Esophagus muscularis mucosa (tissue), 4 donors: ENCODE data around the gene PUDP. TPM values are rescaled to one million over a fixed set of nuclear protein-coding genes. Genes with fewer than 3 reads are reported as not detected.
"Not testable (repeated sequence)": the region's sequence is repeated elsewhere in the genome, so short reads cannot be mapped to it uniquely, and the experiment has no call there.

Source experiments
- DNase-seq: peaks from one replicate; pipeline ENCODE4 v3.0.0-alpha.2; 2017; ENCODE audit errors: extremely low spot score
- H3K27ac ChIP-seq, 4 donors: fragments of 200-600 bp; sonication (generic); replicated peaks in 1 of 4; 1 replicate in 3 of 4; 2 replicates in 1 of 4; pipeline ENCODE4 v1.5.1; 2016 to 2019; ENCODE audit warnings: mild to moderate bottlenecking in 1 of 4
- H3K27me3 ChIP-seq, 4 donors: fragments of 200-600 bp; sonication (generic); one replicate each; pipeline versions ENCODE4 v1.5.1 to v1.6.0; 2016 to 2019
- H3K36me3 ChIP-seq, 4 donors: fragments of 200-600 bp; sonication (generic); one replicate each; pipeline ENCODE4 v1.5.1; 2016 to 2019
- H3K4me1 ChIP-seq, 4 donors: fragments of 200-600 bp; sonication (generic); one replicate each; pipeline ENCODE4 v1.5.1; 2016 to 2019
- H3K4me3 ChIP-seq, 4 donors: fragments of 200-600 bp; sonication (generic); 1 replicate in 2 of 4; 2 replicates in 2 of 4; pipeline ENCODE4 v1.5.1; 2016 to 2019; ENCODE audit warnings: mild to moderate bottlenecking in 4 of 4, moderate library complexity in 1 of 4
- H3K9me3 ChIP-seq, 4 donors: fragments of 200-600 bp; sonication (generic); 1 replicate in 3 of 4; 2 replicates in 1 of 4; pipeline ENCODE4 v1.5.1; 2016 to 2019
- POLR2AphosphoS5 ChIP-seq, 2 donors: sonication (generic); formaldehyde crosslinking; IDR thresholded peaks; one replicate each; pipeline ENCODE4 v1.6.1; 2017; ENCODE audit warnings: antibody characterized with exemption in 2 of 2
- WGBS: methylation state at CpG from one replicate; pipeline ENCODE4 v1.1.5; 2018; 5-methylcytosine and 5-hydroxymethylcytosine counted together
- intact Hi-C: fragments of 100-400 bp; cut with DNase I; formaldehyde crosslinking; loops from one replicate; pipeline ENCODE4 v1.15.1; 2023
- small RNA-seq, 3 donors: library from RNA; depleted of rRNA; stranded (forward); fragments of <200 nt; gene quantifications; one replicate each; pipeline ENCODE3, GENCODE V24; 2016
- total RNA-seq, 4 donors: library from RNA; depleted of rRNA; stranded (reverse); fragments of >200 nt; gene quantifications; one replicate each; pipeline versions ENCODE4 v1.1.0 to v1.2.1, GENCODE V29; 2016
- TF ChIP-seq, protein P1 (sequence below), 3 experiments: fragments of 200-600 bp in 2 of 3; fragments of 450-650 bp in 1 of 3; sonication (generic) in 2 of 3; IDR thresholded peaks; one replicate each; pipeline ENCODE4 v1.5.1; 2017 to 2019; ENCODE audit warnings: antibody characterized with exemption in 3 of 3, mild to moderate bottlenecking in 2 of 3, moderate library complexity in 1 of 3

Gene PUDP
- total RNA-seq, 4 donors from 2014 or later = 5.6 to 14.2 (median 9.1) TPM

DNA sequence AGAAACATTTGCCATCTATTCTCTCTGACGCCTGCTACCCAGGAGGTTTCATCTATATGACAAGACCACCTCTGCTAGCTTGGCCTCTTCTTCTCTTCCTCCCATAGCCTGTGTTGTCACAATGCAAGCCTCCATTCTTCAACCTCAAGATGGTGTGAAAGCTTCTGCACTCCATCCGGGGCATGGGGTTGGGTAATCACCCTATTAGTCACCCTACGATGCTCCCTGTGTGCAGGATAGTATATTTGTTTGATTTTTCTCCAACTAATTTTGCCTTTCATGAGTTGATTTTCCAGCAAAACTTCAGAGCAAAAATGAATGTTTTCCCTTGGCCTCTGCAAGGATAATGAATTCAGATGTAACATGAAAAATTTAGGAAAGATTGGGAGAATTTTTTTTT lies 128.4 kb downstream of the PUDP start:
- H3K36me3 ChIP-seq = no peaks in the 10 kb centered on the region
- H3K9me3 ChIP-seq = no peaks in the 10 kb centered on the region
- intact Hi-C loops = no loop called here
- TF ChIP-seq, protein P1, sequence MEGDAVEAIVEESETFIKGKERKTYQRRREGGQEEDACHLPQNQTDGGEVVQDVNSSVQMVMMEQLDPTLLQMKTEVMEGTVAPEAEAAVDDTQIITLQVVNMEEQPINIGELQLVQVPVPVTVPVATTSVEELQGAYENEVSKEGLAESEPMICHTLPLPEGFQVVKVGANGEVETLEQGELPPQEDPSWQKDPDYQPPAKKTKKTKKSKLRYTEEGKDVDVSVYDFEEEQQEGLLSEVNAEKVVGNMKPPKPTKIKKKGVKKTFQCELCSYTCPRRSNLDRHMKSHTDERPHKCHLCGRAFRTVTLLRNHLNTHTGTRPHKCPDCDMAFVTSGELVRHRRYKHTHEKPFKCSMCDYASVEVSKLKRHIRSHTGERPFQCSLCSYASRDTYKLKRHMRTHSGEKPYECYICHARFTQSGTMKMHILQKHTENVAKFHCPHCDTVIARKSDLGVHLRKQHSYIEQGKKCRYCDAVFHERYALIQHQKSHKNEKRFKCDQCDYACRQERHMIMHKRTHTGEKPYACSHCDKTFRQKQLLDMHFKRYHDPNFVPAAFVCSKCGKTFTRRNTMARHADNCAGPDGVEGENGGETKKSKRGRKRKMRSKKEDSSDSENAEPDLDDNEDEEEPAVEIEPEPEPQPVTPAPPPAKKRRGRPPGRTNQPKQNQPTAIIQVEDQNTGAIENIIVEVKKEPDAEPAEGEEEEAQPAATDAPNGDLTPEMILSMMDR (IDR thresholded peaks at IDR 0.05) = no peak
- no peak for TF ChIP-seq POLR2AphosphoS5 (IDR thresholded peaks at IDR 0.05)
- H3K4me1 ChIP-seq = no peaks in the 10 kb centered on the region
- H3K27ac ChIP-seq = no peak overlapping the region
- no peak overlapping the region for H3K4me3 ChIP-seq
- DNase-seq = no peak
- WGBS = 87% methylated on average over 3 of the region's 3 CpGs
- no peaks in the 10 kb centered on the region for H3K27me3 ChIP-seq

DNA sequence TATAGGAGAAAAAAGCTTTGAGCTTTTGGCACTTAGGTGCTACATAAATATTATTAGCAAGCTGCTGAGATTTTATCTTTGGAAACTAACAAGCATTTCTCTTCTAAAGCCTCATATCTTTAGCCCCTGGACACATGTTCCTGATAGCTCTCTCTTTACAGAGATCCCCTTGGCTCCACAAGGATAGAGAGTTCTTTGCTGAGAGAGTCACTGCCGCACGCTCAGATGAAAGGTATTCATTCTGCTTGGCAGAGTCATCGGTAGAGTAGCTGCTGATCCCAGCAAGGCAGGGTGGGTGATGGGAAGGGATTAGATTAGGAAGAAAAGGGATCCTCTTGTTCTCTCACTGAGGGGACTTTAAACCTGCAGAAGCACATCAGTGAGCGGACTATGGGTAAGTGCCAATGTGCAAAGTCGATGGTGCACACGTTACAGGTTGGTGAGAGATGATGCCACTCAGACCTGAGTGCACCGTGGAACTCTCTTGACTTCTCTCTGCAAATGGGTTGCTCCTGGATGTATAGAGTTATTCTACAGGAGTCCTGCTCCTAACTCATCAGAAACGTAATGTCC lies 135.6 kb downstream of the PUDP start:
- whole genome bisulfite sequencing = 95% methylated on average over 8 of the region's 8 CpGs
- H3K36me3 ChIP-seq, H3K27ac ChIP-seq, H3K4me3 ChIP-seq, H3K4me1 ChIP-seq, intact Hi-C loops, H3K9me3 ChIP-seq, H3K27me3 ChIP-seq, DNase-seq: not testable (repeated sequence)

DNA sequence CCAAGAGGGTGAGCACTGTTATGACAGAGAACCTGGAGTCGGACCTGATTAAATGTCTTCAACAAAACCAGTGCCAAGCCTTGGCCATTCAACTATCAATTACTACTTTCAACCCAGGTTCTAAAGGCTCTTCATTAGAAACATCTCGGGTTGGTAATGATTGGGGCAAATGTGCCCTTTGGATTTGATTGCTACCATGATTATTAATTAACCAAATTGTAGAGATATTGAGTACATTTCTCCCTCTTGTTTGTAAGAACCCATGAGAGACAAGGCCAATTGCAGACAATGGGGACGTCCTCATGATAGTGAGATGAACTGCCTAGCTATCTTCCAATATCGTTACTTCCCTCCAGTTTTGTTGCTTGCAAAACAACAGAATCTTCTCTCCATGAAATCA lies 137.1 kb downstream of the PUDP start:
- WGBS = 91% methylated on average over 4 of the region's 4 CpGs
- H3K4me3 ChIP-seq, H3K36me3 ChIP-seq, intact Hi-C loops, DNase-seq, H3K27ac ChIP-seq, H3K27me3 ChIP-seq, H3K9me3 ChIP-seq, H3K4me1 ChIP-seq: not testable (repeated sequence)

DNA sequence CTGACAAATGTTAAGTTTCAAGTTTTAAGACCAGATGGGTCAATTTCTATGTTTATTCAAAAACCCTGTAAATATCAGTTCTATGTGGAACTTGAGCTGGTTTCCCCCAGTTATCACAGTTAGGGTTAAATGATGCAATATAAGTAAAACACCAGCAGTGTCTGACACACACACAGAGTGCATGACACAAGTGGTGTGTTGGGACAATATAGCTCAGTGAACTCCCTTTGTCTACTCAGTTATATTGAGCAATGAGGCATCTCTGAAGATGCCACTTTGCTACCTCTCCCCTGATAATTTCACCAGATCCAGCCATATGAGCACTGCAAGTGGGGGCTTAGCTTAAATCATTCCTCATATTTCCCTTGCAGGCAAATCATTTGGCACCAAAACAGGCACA lies 140.6 kb downstream of the PUDP start:
- intact Hi-C loops = not testable (repeated sequence)

More for the DNA sequence above, 140.6 kb downstream of the PUDP start:
- DNase-seq, H3K9me3 ChIP-seq, H3K27ac ChIP-seq, H3K4me1 ChIP-seq, H3K36me3 ChIP-seq, H3K4me3 ChIP-seq, H3K27me3 ChIP-seq: not testable (repeated sequence)

Small RNA genes within 50 kb of the gene (small RNA-seq; reads per million reads assigned to genes)
- gene MIR4767 = 0 to 0.17 (median 0) reads per million in 3 donors

Other genes starting within 250 kb of the PUDP start
- gene STS, start 441 bp downstream of the PUDP start, total RNA-seq = 1 to 10 TPM; 4.6 to 7.9 (median 5.5) TPM